ENCODE measurements around the gene THSD7B.
"Not testable (repeated sequence)": the region's sequence is repeated elsewhere in the genome, so short reads cannot be mapped to it uniquely, and the experiment has no call there.

THSD7B gene, protein sequence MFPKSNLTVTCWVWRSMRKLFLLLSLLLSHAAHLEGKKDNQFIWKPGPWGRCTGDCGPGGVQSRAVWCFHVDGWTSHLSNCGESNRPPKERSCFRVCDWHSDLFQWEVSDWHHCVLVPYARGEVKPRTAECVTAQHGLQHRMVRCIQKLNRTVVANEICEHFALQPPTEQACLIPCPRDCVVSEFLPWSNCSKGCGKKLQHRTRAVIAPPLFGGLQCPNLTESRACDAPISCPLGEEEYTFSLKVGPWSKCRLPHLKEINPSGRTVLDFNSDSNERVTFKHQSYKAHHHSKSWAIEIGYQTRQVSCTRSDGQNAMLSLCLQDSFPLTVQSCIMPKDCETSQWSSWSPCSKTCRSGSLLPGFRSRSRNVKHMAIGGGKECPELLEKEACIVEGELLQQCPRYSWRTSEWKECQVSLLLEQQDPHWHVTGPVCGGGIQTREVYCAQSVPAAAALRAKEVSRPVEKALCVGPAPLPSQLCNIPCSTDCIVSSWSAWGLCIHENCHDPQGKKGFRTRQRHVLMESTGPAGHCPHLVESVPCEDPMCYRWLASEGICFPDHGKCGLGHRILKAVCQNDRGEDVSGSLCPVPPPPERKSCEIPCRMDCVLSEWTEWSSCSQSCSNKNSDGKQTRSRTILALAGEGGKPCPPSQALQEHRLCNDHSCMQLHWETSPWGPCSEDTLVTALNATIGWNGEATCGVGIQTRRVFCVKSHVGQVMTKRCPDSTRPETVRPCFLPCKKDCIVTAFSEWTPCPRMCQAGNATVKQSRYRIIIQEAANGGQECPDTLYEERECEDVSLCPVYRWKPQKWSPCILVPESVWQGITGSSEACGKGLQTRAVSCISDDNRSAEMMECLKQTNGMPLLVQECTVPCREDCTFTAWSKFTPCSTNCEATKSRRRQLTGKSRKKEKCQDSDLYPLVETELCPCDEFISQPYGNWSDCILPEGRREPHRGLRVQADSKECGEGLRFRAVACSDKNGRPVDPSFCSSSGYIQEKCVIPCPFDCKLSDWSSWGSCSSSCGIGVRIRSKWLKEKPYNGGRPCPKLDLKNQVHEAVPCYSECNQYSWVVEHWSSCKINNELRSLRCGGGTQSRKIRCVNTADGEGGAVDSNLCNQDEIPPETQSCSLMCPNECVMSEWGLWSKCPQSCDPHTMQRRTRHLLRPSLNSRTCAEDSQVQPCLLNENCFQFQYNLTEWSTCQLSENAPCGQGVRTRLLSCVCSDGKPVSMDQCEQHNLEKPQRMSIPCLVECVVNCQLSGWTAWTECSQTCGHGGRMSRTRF (N-terminal part only)

GRCh38 chr2:136765256-136766072 lies at the start of gene THSD7B:
THSD7B (plus strand) TSS chr2:136765545; CDS start chr2:136882179, 116,634 bp downstream.
- FAIRE-seq: no peak

DNA sequence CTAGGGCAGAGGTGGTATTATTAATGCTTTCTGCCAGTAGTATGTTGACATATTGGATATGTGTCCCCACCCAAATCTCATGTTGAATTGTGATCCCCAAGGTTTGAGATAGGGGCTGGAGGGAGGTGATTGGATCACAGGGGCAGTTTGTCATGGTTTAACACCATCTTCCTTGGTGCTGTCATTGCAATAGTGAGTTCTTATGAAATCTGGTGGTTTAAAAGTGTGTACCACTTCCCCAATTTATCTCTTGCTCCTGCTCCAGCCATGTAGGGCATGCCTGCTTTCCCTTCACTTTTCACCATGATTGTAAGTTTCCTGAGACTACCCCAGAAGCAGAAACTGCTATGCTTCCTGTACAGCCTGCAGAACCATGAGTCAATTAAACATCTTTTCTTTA lies 47.1 kb upstream of the THSD7B start:
- no peak for FAIRE-seq

GRCh38 chr2:136727973-136728699 lies 37.2 kb upstream of the THSD7B start:
- FAIRE-seq: no peak

GRCh38 chr2:136736236-136736635 lies 29.1 kb upstream of the THSD7B start:
- no peak for FAIRE-seq

DNA sequence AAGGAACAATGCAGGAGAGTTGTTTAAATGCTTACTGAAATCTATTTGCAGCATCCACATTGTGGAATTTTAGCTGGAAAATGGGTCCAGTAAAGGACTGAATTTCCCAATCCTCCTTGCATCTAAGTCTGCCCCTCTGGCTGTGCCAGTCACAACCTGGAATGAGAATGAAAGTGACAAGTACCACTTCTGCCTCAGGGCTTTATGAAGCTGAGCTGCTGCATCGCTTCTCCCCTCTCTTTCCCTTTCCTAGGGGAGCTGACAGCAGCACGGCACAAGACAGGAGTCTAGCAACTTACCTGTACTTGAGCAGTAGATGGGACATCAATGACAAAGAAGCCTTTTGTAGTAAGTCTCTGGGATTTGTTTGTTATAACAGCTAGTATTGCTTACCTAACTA lies 27.3 kb upstream of the THSD7B start:
- FAIRE-seq: no peak

GRCh38 chr2:136741471-136741870 lies 23.9 kb upstream of the THSD7B start:
- FAIRE-seq: no peak

- FAIRE-seq: no peak
Measured at GRCh38 chr2:136750065-136750464, 15.3 kb upstream of the THSD7B start.

DNA sequence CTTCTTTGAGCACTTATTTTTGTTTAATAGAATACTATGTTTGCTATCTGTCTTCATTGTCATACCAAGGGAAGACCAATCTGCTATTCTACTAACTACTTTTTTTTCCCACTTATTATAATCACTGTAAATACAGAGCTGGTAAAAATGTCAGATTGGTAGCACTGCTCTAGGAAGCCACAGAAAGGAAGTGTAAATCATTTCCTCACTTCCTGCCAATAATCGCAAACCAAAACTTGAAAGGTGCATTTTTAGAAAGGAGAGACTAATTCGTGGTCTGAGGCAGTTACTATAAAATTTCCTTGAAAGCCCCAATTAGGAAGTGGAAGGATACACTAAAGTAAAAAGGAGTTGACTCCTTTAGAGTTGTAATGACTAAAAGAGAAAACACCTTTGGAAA lies 13.9 kb upstream of the THSD7B start:
- FAIRE-seq: no peak

DNA sequence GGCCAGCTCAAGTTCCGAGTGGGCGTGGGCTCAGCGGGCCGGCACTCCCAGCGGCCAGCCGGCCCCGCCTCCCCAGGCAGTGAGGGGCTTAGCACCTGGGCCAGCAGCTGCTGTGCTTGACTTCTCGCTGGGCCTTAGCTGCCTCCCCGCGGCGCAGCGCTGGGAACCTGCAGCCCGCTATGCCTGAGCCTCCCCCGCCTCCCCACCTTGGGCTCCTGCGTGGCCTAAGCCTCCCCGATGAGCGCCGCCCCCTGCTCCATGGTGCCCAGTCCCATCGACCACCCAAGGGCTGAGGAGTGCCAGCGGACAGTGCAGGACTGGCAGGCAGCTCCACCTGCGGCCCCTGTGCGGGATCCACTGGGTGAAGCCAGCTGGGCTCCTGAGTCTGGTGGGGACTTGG lies 6.8 kb upstream of the THSD7B start:
- not testable (repeated sequence) for FAIRE-seq

- FAIRE-seq: no peak
Measured at GRCh38 chr2:136764452-136765255, 691 bp upstream of the THSD7B start.

GRCh38 chr2:136766073-136766404 lies 694 bp downstream of the THSD7B start:
- FAIRE-seq: no peak

- no peak for FAIRE-seq
Measured at GRCh38 chr2:136767030-136767429, 1.7 kb downstream of the THSD7B start.

DNA sequence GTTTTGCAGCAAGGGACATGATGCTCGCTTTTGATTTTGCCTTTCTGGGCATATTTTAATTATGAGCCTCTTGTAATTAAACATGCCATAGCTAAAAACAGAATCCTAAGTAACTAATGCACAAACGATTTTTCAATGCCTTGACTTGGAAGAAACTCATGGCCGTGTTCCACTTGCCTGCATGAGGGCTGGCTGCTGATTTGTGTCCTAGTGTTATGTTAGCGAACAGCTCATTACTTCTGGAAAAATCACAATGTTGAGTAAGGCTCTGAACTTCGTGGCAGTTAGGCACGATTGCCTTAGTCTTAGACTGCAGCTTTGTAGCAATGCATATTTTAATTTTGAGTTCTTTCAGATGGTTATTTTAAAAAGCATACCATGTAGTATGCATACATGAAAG lies 4.5 kb downstream of the THSD7B start:
- FAIRE-seq: no peak

DNA sequence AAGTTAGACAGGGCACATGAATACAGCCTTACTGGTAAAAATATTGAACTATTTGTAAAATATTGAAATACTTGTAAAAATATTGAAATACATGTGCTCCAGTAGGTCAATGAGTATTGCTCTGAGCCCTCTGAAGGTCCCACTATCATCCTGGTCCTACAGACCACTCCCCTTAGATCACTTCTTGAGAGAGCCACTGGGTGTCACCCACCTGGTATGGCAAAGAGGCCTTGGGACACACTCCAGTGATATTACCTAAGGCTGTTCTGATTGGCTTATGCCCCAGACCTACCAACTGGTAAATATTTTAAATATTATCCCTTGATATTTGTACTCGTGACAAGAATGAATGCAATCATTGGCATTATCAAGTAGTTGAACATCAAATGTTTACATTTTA lies 5.0 kb downstream of the THSD7B start:
- no peak for FAIRE-seq

GRCh38 chr2:136777391-136777790 lies 12.0 kb downstream of the THSD7B start:
- FAIRE-seq: no peak

GRCh38 chr2:136783856-136784255 lies 18.5 kb downstream of the THSD7B start:
- FAIRE-seq: no peak

- FAIRE-seq: no peak
Measured at GRCh38 chr2:136785215-136785614, 19.9 kb downstream of the THSD7B start.

DNA sequence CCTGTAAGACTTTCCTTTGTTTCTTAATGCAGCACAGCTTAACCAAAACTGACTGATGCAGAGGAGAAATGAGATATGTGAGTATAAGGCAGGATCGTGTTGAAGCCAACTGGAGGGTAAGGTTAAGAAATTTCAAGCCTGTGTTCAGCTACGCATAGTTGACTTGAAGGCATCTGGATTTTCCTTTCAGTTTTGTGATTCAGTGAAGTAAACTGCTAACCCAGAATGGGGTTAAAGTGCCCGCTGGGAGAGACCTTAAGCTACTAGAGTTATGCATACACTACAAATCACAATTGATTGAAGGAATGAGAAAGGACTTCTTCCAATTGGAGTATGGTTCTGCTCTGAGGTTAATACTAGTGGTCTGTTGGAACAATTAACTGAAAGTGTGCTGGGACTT lies 22.6 kb downstream of the THSD7B start:
- FAIRE-seq: no peak

- no peak for FAIRE-seq
Measured at GRCh38 chr2:136796339-136796738, 31.0 kb downstream of the THSD7B start.

- FAIRE-seq: no peak
Measured at GRCh38 chr2:136798766-136799165, 33.4 kb downstream of the THSD7B start.

DNA sequence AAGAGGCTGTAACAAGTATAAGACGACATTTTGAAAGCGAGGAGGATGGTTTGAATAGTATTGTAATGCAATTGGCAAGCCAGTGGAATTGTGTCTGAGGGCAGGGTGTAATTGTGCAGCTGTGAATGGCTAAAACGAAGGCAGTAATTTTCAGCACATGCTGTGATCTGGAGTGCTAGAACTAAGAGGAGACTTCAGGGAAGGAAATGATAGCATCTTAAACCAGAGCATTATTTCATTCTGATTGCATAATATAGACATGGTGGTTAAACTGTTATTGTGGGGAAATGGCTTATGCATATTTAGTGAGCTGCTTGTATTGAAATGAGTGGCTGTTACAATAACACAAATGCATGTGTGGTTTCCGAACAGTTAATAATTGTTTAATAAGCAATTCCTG lies 36.3 kb downstream of the THSD7B start:
- no peak for FAIRE-seq
